HL-60/S4 (cell line): ENCODE data around the gene IRF4.
"Not testable (repeated sequence)": the region's sequence is repeated elsewhere in the genome, so short reads cannot be mapped to it uniquely, and the experiment has no call there.

ENCODE experiments used
- in situ Hi-C: fragments of 300-500 bp; cut with MboI; formaldehyde crosslinking; loops from 2 replicates; pipeline ENCODE4 v1.14.3; 2022; ENCODE audit warnings: low sequenced_read_pairs

Gene IRF4

DNA sequence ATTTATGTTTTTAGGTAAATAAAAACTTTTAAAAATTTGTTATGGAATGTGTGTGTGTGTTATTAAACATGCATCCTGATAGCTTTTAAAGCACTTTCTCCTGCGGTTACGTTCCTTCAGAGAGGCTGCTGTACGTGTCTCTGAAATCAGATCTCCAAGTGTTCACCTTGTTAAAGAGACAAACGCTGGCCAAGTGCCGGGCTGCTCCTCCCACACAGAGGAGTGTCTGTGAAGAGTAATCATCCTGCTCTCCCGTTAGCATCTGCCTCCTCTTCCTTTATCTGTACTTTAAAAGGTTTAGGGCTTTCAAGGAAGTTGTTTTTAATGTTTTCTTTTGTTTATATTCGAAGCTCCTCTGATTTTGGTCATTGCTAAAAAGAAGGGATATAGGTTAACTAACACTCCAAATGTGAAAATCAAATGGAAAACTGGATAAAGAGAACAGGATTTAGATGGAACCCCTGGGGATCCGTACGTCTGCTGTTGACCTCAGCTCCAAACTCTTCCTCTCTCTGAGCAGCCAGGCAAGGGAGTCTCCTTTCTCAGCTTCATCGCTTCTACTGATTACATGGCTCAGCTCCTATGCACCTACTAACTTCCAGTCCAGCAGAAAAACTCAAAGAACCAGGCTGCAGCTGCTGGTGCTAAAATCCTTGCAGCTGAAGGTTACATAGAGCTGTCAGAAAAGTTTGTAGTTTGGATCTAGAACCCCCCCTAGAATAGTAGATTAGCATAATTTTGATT is 20.0 kb downstream of the IRF4 start:
- in situ Hi-C loops: no loop called here

GRCh38 chr6:412146-412886 is 20.8 kb downstream of the IRF4 start:
- in situ Hi-C loops: no loop called here

GRCh38 chr6:414447-414846 is 22.9 kb downstream of the IRF4 start:
- in situ Hi-C loops: no loop called here

GRCh38 chr6:415087-415486 is 23.5 kb downstream of the IRF4 start:
- in situ Hi-C loops: no loop called here

DNA sequence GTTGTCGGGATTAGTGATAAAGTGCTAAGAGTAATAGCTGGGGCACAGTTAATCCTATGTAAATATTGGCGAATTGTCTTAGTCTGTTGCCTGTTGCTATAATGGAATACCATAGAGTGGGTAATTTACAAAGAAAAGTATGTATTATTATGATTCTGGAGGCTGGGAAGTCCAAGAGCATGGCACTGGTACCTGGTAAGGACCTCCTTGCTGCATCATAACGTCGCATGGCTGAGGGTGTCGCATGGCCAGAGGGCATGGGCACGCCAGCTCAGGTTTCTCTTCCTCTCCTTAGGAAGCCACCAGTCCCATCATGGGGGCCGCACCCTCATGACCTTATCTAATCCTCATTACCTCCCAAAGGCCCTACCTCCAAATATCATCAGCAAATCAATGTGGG is 29.7 kb downstream of the IRF4 start:
- in situ Hi-C loops: no loop called here

- in situ Hi-C loops: no loop called here
Observed at GRCh38 chr6:422433-423054, 31.0 kb downstream of the IRF4 start.

DNA sequence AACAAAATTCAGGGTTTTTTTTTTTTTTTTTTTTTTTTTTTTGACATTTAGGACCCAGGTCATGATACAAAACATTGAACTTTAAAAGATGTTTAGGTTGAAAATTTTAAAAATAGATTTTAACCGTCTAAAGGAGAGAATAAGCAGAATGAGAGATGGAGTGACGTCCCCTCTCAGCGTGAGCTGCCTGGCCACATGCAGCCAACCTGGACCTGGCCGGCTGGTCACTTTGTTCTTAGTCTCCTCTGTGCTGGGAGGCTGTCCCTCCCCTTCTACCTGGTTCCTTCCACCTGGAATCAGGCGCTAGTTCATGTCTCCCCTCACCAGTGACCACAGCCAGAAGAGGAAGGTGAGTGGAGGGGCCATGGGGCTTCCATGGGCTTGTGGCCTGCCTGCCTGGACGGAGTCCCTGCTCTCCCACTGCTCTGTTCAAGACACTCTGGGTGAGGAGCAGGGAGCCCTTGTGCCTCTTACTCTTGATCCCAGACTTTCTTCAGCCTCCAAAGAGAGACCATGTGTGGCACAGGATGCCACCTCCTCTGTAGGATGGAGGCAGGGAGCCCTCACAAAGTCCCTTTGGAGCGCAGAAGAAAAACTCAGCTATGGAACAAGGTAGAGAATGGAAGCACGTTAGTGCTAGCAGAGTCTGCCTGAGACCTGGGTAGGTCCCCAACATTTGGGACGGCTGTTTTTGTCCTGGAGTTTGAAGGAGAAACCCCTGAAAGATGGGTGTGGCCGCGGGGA is 31.7 kb downstream of the IRF4 start:
- in situ Hi-C loops: no loop called here

- in situ Hi-C loops: no loop called here
Observed at GRCh38 chr6:423799-424345, 32.3 kb downstream of the IRF4 start.

DNA sequence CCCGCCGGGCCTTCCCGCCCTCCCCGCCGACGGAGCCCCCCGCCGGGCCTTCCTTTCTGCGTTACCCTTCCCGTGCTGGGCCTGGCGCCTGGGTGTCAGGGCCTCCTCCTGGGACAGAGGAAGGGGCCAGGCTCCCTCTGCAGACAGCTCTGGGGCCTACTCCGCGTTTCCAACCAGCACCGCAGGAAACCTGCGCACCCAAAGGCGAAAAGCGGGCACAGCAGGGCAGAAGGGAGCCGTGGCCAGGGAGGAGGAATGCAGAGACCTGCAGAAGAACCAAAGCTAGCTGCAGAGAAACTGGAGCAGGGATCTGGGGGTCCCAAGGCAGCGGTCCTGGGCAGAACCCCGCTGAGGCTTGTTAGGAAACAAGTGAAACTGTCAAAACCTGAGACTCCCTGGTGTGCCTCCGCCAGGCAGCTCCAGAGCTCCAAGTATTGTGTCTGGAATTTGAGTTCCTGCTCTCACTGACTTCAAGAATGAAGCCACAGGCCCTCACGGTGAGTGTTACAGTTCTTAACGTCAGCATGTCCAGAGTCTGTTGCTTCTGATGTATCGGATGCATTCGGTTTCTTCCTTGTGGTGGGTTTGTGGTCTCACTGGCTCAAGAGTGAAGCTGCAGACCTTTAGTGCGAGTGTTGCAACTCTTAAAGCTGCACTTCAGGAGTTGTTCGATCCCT is 33.3 kb downstream of the IRF4 start:
- in situ Hi-C loops: no loop called here

DNA sequence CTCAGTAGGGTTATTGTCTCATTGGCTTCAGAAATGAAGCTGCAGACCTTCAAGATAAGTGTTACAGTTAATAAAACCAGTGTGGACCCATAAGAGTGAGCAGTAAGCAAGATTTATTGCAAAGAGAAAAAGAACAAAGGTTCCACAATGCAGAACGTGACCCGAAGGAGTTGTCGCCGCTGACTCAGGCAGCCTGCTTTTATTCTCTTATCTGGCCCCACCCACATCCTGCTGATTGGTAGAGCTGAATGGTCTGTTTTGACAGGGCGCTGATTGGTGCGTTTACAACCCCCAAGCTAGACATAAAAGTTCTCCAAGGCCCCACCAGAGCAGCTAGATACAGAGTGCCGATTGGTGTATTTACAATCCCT is 33.9 kb downstream of the IRF4 start:
- in situ Hi-C loops: not testable (repeated sequence)

DNA sequence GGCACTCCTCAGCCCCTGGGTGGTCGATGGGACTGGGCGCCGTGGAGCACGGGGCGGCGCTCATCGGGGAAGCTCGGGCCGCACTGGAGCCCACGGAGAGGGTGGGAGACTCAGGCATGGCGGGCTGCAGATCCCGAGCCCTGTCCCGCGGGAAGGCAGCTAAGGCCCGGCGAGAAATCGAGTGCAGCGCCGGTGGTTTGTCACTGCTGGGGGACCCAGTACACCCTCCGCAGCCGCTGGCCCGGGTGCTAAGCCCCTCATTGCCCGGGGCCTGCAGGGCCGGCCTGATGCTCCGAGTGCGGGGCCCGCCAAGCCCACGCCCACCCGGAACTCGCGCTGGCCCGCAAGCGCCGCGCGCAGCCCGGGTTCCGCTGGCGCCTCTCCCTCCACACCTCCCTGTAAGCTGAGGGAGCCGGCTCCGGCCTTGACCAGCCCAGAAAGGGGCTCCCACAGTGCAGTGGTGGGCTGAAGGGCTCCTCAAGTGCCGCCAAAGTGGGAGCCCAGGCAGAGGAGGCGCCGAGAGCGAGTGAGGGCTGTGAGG is 34.7 kb downstream of the IRF4 start:
- in situ Hi-C loops: not testable (repeated sequence)

DNA sequence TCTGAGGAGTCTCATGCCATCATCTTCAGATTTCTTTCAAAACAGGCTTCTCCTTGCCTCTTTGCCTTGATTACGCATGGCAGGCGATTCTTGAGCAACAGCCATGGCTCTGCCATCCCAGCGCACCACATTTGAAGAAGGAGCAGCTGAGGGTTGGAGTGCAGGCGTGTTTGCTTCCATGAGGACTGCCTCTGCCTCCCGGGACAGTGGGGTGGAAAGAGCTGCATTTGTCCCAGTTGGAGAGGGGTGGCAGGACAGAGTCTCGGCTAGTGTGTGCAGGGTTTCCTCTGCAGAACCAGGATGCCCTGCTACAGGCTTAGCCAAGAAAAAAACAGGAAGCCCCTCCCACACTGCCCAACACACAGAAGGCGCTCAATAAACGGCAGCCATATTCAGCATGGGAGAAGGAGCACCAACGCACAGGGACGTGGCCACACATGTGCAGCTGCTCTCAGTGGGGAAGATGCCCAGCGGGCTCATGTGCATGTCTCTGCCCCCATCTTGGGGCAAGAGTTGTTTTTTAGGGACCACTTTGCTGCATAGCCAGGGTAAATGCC is 36.6 kb downstream of the IRF4 start:
- in situ Hi-C loops: no loop called here

- in situ Hi-C loops: no loop called here
Observed at GRCh38 chr6:429515-430121, 38.1 kb downstream of the IRF4 start.

- in situ Hi-C loops: no loop called here
Observed at GRCh38 chr6:431504-431903, 40.0 kb downstream of the IRF4 start.

DNA sequence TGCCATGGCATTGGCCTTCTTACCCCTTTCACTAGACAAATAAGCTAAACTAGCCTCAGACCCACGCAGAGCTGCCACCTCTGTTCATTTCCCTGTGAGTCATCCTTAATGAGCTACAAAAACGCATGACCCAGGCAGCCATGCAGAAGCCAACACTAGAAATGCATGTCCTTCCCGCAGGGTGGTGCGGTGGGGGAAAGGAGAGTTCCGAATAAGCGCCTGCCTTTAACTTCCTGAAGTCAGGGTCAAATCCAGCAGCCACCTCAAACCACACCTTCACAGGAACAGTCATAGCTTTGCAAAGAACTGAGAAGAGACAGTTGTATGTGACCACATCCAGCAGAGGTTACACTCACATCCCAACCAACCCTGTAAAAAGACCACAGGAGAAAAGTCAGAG is 40.4 kb downstream of the IRF4 start:
- in situ Hi-C loops: no loop called here

GRCh38 chr6:434051-434705 is 42.6 kb downstream of the IRF4 start:
- in situ Hi-C loops: no loop called here

GRCh38 chr6:435441-436307 is 44.1 kb downstream of the IRF4 start:
- in situ Hi-C loops: no loop called here
